Lower leg skin (tissue), 4 donors: Measurements from ENCODE around the gene PDPR. TPM values are rescaled to one million over a fixed set of nuclear protein-coding genes. Genes with fewer than 3 reads are reported as not detected.
"Not testable (repeated sequence)": the region's sequence is repeated elsewhere in the genome, so short reads cannot be mapped to it uniquely, and the experiment has no call there.

ENCODE experiments used
- DNase-seq, 2 donors: peaks; one replicate each; pipeline ENCODE4 v3.0.0-alpha.2; 2019; ENCODE audit warnings: low spot score in 2 of 2
- H3K4me3 ChIP-seq: fragments of 200-600 bp; sonication (generic); 2 replicates; pipeline ENCODE4 v1.5.1; 2017; ENCODE audit warnings: mild to moderate bottlenecking, low read depth; ENCODE audit not compliant: poor library complexity, severe bottlenecking
- POLR2A ChIP-seq, 2 donors: fragments of 450-650 bp; IDR thresholded peaks; one replicate each; pipeline ENCODE4 v1.6.1; 2016 to 2017; ENCODE audit warnings: antibody characterized with exemption in 2 of 2, mild to moderate bottlenecking in 1 of 2, moderate library complexity in 1 of 2
- WGBS, 2 donors: methylation state at CpG; one replicate each; pipeline ENCODE4 v1.1.5; 2018; 5-methylcytosine and 5-hydroxymethylcytosine counted together
- intact Hi-C: fragments of 100-400 bp; cut with DNase I; formaldehyde crosslinking; loops from one replicate; pipeline ENCODE4 v1.15.0; 2023; ENCODE audit warnings: low total_unique reads
- total RNA-seq, 4 donors: library from RNA; depleted of rRNA; stranded (reverse); fragments of >200 nt; gene quantifications; one replicate each; pipeline ENCODE4 v1.1.0, GENCODE V29; 2016

Gene PDPR
- 10 to 100 TPM; 14.2 to 30.3 (median 29.1) TPM for total RNA-seq

DNA sequence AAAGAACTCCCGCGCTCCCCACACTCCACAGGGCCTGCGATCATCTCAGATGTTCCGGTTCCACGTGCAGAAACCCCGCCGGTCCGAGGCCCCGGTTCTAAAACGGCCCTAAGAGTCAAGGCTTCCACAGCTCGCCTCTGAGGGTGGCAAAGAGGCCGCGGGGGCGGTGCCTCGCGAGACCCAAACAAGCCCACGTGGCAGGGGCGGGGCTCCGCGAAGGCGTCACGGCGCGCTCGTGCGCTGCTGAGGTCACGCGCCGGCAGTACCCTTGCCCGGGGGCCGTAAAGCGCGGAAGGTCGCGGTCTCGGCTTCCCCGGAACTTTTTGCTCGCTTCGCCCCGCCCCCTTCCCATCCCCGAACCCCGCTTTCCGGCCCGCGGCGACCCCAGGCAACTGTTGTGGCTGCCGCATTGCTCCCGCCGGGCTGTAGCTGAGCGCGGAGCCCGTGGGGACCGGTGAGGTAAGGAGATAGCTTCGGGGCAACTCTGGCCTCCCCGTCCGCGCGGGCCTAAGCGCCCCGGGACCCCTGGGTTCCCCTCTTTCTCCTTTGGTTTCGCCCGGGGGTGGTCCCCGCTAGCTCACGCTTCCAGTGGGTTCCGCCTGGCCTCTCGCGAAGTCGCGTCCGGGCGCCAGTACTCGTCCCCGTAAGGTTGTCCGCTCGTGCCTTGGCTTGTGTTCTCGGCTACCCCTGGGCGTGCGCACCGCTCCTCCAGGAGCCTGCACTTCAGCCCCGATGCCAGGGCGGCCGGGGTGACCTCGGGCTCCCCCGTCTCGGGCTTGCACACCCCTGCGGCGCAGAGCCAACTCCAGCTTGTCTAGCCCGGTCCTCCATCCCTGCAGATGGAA is at the start of gene PDPR:
TSS of gene PDPR (plus strand) at position 351 of the 845 bp plus-strand sequence. CDS start 6,161 bp downstream, outside the sequence.
- 1% methylated on average over 49 to 53 of the region's 88 CpGs for WGBS, 2 donors
- peak within 1 kb of the TSS; percentile 62 for H3K4me3 ChIP-seq
- intact Hi-C loops = not testable (repeated sequence)
- peak; percentile 94 to 98 for DNase-seq

DNA sequence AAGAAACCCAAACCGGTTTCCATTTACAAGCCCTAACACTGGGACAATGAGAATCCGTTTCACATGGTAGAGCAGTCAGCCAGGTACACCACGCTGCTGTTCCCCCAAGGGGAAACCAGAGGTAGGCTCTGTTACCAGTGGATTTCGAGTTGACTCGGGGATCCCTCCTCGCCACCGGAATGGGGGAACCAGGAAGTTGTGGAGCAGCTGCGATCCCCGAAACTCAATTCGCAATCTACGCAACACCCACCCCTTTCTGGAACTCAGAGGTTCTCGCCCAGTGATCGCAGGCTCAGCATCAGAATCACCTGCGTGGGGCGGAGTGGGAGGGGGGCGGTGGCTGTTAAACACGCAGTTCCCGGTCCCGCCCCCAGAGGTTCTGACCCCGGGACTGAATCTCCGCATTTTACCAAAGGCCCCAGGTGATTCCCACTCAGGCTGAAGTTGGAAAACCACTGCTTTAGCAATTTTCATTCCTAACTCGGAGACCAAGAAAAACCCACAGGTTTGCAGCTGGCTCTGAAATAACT is 49.2 kb upstream of the PDPR start:
- 1 to 2% methylated on average over 16 to 22 of the region's 22 CpGs for WGBS, 2 donors
- peak overlapping the region; percentile 68 for H3K4me3 ChIP-seq
- intact Hi-C loops = not testable (repeated sequence)
- DNase-seq = peak; percentile 67 to 92

DNA sequence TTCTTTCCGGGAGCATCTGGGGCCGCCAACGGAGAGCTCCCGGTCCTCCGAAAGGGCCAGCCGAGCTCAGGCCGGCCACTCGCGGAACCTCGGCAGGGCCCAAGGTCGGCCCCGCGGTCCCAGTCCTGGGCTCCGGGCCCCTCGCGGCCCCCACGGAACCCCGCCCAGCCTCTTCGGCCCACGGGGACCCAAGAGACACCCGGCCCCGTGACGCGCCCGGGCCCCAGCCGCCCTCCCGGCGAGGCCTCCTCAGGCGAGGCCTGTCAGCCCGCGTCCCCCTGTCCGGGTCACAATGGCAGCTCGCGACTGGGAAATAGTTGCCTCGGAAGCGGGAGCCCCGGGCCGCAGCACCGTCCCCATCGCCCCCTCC is 48.8 kb upstream of the PDPR start:
- H3K4me3 ChIP-seq = peak overlapping the region; percentile 68
- WGBS, 2 donors = 0 to 3% methylated on average over 5 to 19 of the region's 40 CpGs
- DNase-seq, intact Hi-C loops: not testable (repeated sequence)

DNA sequence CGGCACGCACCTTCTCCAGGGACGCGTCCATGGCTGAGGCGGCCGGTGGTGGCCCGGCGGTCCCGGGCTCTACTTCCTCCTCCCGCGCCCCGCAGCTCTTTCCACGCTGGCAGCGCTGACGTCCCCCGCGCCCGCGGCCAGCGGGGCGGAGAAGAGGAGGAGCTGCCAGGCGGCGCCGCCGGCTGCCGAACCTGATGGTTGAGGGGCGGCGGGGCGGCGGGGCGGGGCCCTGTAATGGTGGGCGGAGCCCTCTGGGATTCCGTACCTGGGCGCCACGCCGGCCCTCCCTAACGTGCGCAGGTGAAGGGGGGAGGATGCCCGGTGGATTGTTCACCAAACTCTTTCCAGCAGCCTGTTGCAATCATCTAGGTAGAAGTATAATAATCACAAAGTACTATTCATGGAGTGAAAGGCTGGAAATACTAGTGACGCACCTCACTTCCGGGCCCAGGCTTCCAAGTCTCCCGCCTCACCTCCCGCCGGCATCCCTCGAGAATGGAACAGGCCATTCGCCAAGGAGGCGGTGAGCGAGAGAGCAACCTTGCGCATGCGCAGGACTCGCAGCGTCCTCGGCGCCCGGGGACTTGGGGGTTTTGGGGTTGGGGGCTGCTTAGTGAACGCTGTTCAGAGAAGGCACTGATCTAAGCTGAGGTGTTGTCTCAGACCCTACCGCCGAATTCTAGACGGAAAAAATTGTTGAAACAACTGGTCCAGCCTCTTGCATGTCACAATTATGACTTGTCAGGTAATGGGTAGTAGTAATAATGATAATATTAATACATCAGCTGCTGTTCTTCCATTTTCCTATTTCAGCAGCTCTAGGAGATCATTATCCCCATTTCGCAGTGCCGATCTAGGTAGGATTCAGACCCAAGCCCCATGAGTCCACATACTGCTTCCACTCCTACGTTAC is 48.1 kb upstream of the PDPR start:
- intact Hi-C loops = not testable (repeated sequence)
- DNase-seq = peak; percentile 77 to 97
- peak in 1 of 2 donors; percentile 35 for TF ChIP-seq POLR2A (IDR thresholded peaks at IDR 0.05)
- H3K4me3 ChIP-seq = peak overlapping the region; percentile 68
- WGBS, 2 donors = 2% methylated on average over 21 to 27 of the region's 62 CpGs

DNA sequence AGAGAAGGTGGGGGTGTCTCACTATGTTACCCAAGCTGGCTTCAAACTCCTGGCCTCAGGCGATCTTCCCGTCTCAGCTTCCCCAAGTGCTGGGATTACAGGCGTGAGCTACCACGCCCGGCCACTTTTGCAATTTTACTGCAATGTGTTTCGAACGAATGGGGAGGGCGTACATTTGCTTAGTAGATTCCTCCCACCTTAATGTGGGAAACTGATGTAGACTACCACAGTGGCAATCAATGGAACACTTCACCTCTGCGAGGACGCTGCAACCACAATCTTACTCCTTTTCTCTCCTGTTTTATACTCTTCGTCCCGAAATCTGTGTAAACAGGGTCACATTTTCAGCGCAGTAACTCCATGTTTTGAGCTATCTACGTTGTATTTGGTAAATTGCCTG is 47.4 kb upstream of the PDPR start:
- H3K4me3 ChIP-seq, intact Hi-C loops, DNase-seq: not testable (repeated sequence)
- WGBS, 2 donors = 26 to 34% methylated on average over 14 of the region's 14 CpGs

DNA sequence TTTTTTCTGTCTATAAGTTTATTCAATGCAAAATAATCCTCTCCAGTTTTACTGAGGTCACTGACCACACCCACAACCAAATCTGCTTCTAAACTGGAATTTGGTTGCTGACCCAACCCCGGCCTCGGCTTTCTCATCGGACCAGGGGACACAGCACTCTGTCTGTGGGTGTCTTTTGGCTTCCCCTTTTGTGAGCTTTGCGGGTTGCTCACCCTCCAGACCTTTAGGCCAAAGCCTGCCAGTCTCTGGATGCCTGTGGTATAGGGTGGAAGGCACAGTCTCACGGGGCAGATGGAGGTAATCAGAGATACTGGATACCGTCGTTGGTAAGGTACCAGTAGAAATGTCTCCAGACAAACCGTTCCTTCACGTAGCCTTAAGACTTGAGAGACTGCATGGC is 35.1 kb upstream of the PDPR start:
- DNase-seq, intact Hi-C loops, H3K4me3 ChIP-seq: not testable (repeated sequence)
- WGBS, 2 donors = 94 to 95% methylated on average over 8 to 9 of the region's 9 CpGs

DNA sequence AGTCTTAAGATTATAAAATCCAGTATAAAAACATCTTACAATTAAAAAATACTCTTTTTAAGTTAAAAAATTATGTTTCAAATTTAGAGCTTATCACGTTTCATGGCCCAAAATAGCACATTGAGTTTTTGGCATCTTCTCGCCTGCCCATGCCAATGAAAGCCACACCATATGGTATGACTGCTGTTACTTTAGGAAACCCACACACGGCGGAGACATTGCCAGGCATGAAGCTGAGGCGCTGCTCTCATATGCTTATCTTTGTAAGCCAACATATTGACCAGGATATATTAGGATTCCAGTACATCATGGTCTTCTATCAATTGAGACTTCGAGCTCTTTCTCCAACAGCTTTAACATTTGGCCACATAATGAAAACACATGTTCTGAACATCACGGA is 32.9 kb upstream of the PDPR start:
- intact Hi-C loops, DNase-seq, H3K4me3 ChIP-seq: not testable (repeated sequence)
- WGBS, 2 donors = 40 to 50% methylated on average over 7 of the region's 7 CpGs

DNA sequence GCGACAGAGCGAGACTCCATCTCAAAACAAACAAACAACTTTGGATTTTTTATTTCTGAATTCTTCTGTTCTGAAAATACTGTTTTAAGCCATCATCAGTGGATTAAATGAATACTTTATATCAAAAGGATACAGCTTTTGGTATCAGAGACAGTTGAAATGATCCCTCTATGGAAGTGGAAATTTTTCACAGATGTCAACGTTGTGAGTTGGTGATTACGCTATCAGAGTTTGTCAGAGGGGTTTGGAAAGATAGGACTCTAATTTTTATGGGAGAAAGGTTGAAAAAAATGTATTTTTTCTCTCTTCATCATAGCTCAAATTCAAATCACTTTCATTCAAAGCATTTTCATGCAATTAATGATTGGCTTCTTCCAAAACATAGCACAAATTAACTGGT is 30.2 kb upstream of the PDPR start:
- DNase-seq, H3K4me3 ChIP-seq, intact Hi-C loops: not testable (repeated sequence)
- 90 to 93% methylated on average over 4 of the region's 4 CpGs for WGBS, 2 donors

DNA sequence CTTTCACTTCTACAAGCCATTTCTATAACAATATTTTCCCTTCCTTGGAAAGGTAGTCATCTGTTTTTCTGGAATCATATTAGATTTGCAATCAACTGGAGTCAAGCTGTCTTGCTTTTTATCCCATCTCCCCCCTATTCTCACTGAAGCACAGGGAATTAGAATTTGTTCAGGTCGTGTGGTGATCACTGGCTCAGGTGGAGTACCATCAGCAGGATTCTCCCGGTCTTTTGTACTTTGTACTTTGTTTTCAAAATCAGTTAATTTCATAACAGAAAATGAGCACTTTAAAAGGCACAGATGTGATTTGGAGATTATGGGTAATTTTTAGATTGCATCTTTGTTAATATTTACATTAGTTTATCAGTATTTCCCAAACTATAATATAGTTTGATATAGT is 26.0 kb upstream of the PDPR start:
- H3K4me3 ChIP-seq, DNase-seq, intact Hi-C loops: not testable (repeated sequence)
- 77 to 78% methylated on average over 2 of the region's 2 CpGs for WGBS, 2 donors

DNA sequence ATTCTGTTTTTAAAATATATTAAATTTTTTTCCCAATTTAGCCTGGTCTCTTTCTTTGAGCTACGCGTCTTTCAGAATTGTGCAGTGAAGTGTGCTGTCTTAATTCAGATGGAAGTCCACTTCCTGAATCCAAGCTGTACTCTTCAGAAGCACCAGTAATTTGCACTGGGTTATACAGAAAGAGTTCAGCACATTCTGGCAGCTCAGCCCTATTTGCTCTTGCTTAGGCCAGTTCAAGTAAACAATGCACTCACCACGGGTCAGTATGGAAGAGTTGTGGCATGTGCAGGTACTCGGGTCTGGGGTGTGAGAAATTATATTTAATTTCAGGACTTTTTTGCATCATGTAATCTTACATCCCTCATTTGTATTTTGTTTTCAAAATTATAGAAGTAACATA is 25.3 kb upstream of the PDPR start:
- WGBS, 2 donors = 92% methylated on average over 1 of the region's 4 CpGs; no CpG with 5 or more reads in 1 of the 2 donors
- intact Hi-C loops, DNase-seq, H3K4me3 ChIP-seq: not testable (repeated sequence)

DNA sequence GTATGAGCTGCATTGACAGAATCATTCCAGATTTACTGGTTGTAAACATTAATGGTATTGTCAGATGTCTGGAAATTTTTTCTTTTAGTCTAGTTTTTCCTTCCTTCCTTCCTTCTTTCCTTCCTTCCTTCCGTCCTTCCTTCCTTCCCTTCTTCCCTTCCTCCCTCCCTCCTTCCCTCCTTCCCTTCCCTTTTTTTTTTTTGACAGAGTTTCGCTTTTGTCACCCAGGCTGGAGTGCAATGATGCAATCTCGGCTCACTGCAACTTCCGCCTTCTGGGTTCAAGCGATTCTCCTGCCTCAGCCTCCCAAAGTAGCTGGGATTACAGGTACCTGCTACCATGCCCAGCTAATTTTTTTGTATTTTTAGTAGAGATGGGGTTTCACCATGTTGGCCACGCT is 24.8 kb upstream of the PDPR start:
- 87 to 89% methylated on average over 6 of the region's 6 CpGs for WGBS, 2 donors
- DNase-seq, intact Hi-C loops, H3K4me3 ChIP-seq: not testable (repeated sequence)

DNA sequence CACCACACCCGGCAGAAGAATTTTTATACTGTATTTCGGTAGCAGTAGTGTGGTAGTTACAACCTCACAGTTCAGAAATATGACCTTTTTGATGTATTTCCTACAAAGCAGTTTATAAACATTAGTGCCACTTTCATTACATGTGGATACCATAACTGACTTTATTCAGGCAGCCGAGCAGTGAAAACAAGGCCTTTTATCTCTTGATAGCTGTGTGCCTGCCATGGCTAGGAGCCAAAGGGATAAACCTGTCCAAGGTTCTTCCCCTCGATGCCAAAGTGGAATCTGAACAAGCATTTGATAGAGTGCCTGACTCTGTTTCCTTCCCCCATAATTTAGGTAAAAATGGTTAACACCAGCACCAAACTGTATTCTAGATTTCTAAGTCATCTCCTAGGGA is 23.0 kb upstream of the PDPR start:
- H3K4me3 ChIP-seq, intact Hi-C loops, DNase-seq: not testable (repeated sequence)
- WGBS, 2 donors = 60 to 83% methylated on average over 3 to 4 of the region's 4 CpGs

DNA sequence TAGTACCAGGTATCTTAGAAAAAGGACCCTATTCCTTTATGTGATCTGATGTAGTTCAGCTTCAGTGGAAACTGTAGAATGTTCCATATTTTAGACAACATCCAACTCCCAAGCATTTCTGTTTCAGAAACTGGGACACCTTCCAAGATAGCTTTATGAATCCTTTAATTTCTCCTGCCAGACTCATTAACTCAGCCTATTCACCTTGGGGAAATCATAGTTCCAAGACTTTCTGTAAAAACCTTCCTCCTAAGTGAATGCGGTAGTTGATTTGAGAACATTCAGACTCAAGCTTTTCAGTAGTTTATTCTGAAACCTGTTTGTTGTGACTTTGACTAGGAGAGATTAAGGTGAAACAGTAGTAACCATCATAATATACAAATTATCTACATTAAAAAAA is 20.0 kb upstream of the PDPR start:
- H3K4me3 ChIP-seq, intact Hi-C loops, DNase-seq: not testable (repeated sequence)
- 50 to 73% methylated on average over 1 of the region's 1 CpG for WGBS, 2 donors

DNA sequence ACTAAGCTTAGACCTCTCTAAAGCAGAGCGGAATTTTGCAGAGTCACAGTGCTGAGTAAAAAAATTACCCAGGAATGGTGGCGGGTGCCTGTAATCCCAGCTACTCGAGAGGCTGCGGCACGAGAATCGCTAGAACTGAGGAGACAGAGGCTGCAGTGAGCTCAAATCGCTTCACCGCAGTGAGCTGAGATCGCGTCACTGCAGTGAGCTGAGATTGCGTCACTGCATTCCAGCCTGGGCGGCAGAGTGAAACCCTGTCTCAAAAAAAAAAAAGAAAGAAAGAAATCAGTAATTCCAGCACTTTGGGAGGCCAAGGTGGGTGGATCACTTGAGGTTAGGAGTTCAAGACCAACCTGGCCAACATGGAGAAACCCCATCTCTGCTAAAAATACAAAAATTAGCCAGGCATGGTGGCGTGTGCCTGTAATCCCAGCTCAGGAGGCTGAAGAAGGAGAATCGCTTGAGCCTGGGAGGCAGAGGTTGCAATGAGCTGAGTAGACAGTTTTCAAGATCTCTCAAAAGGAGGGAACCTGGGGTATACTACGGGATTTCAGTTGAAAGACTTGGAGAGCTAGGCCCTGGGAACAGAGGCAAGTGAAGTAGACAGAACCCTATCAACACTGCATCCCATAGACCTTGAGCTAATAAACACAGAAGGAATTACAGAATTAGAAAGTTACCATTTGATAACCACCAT is 4.4 kb upstream of the PDPR start:
- H3K4me3 ChIP-seq, intact Hi-C loops, DNase-seq: not testable (repeated sequence)
- 89 to 96% methylated on average over 15 of the region's 15 CpGs for WGBS, 2 donors
